GM10266 (cell line): ENCODE results near the gene MSH5.

Source experiments
- DNase-seq: peaks from one replicate; pipeline ENCODE4 v3.0.0; 2012; ENCODE audit errors: extremely low spot score
- TF ChIP-seq, protein P1 (sequence below): IDR thresholded peaks from 2 replicates; pipeline ENCODE4 v1.5.1; 2012; ENCODE audit warnings: mild to moderate bottlenecking, low read depth; ENCODE audit not compliant: control insufficient read depth, insufficient read depth; ENCODE audit errors: missing control alignments

Gene MSH5

DNA sequence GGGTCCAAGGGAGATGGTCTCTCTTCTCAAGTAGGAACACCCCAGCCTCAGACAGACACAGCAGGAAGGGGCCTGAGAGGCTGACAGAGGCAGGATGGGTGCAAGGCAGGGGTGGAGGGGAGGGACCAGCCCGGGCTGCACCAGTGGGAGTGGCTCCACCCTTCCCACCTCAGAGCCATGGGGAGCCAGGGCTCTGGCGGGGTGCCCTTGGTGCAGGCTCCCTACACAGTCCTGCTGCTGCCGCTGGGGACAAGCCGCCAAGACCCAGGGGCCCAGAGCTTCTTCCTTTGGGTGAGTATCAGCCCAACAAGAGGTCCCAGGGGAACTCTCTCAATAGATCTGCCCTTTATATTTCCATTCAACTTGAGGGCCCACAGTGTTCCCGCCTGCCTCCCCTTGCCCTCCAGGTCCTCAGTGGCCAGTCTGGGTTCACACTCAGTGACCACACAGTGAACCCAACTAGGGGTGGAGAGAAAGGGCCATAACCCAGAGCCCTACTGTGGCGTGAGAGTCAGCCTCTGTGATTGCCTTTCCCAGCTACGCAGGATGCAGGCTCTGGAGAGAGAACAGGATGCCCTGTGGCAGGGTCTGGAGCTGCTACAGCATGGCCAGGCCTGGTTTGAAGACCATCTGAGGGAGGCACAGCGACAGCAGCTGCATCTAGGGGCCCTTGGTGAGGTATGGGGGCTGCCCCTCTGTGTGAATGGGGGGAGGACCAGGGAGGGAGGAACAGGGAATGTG, 23.2 kb downstream of the MSH5 start:
- TF ChIP-seq, protein P1, sequence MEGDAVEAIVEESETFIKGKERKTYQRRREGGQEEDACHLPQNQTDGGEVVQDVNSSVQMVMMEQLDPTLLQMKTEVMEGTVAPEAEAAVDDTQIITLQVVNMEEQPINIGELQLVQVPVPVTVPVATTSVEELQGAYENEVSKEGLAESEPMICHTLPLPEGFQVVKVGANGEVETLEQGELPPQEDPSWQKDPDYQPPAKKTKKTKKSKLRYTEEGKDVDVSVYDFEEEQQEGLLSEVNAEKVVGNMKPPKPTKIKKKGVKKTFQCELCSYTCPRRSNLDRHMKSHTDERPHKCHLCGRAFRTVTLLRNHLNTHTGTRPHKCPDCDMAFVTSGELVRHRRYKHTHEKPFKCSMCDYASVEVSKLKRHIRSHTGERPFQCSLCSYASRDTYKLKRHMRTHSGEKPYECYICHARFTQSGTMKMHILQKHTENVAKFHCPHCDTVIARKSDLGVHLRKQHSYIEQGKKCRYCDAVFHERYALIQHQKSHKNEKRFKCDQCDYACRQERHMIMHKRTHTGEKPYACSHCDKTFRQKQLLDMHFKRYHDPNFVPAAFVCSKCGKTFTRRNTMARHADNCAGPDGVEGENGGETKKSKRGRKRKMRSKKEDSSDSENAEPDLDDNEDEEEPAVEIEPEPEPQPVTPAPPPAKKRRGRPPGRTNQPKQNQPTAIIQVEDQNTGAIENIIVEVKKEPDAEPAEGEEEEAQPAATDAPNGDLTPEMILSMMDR = no peak
- no peak for DNase-seq

DNA sequence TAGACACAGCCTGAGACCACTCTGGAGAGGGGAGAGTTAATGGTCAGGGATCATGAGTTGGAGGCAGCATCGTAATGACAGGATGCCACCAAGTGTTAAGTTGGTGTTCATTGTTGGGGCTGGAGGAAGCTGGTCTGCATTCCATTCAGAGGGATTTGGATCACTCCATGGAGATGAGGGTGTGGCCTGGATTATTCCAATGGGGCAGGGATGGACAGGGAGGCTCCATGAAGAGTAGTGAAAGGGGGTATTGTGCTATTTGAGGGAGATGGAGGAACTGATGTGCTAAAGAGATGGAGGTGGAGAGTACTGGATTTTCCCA, 23.8 kb downstream of the MSH5 start:
- no peak for DNase-seq
- TF ChIP-seq, protein P1 = no peak

DNA sequence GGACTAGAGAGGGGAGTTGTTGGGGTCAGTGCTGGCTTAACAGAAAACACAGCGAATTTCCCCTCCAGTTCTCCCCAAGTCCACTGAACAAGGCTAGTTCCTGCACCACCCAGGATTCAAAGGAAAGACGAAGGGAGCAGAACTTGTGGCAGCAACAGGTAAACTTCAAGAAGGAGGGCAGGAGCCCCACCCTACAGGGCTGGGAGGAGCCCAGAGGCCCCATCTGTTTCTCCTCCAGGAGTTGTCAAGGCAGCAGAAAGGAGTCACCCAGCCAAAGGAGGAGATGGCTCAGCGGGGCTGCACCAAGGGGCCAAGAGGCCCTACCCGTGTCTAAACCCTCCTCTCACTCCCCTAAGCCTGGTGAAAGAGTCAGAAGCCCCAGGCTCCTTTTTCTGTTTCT, 24.4 kb downstream of the MSH5 start:
- TF ChIP-seq, protein P1 = no peak
- no peak for DNase-seq

DNA sequence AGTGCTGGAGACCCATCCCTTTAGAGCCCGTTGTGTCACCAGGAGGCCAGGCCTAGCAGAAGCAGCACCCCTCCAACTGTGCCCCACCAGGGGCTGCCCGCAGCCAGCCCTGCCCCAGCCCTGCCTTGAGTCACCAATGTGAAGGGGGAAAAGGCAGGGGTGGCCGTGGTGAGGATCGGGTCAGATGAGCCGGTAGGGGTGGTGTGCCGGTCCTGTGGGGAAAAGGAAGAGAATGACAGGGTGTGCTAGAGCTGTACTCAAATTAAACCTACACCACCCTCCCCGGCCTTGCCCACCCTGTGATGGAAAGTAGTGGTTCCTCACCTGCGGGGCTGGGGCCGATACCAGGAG, 25.7 kb downstream of the MSH5 start:
- no peak for DNase-seq
- TF ChIP-seq, protein P1 = no peak

DNA sequence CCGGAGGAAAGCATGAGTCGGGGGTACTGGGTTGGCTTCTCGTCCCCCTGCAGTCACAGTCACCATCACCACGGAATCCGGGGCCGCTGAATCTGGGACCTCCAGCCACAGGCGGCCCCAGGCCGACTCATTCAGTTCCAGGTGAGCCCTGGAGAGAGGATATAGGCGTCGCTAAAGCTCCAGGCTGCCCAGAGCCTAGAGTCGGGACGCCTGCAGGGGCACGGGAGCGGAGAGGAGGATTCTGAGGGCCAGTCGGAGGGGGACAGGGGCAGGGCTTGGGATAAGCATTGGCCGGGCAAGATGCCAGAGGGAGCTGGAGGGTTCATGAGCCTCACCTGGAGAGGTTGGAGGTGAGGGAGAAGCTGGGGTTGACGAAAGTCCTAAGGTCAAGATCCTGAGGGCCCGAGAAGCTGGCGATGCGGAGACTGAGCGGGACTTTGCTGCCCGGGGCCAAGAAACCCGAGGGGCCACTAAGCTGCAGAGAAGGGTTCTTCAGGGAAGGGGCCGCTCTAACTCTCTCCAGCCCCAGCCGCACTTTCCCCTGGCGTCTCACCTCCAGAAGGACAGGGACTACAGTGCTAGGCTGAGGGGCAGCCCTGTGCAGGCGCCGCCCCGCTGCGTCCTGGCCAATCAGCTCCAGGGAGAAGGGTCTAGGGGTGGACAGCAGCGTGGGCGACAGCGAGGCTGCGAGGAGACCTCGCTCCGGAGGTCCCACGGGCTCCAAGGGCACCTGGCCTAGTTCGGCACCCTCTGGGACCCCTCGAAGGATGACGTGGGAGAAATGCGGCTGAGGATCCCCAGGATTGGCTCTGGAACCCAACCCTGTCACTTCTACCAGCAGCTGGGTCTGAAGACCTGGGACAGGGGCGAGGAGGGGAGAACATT, 26.3 kb downstream of the MSH5 start:
- no peak for DNase-seq
- TF ChIP-seq, protein P1 = no peak

DNA sequence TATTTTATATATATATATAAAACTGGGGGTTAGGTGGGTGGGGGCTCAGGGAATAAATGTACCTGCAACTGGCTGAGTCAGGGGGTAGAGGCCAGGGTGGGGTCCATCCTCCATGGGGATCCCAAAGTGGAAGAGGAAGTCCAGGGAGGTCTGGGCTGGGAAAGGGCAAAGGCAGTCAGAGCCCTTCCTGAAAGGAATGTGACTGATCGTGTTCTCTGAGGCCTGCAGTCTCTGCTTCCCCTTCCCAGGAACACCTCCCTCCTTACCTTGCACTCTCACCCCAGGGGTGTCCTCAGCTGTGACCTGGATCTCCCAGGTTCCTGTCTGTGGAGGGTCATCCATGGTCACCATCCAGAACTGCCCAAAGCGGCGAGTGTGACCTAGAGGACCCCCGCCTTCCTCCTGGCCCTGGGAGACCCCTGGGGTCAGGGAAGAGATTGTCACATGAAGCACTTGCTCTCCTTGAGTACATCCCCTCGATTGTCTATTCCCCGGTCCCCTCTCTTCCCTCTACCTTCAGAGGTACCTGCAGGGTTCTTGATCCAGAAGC, 27.4 kb downstream of the MSH5 start:
- DNase-seq = no peak
- TF ChIP-seq, protein P1 = no peak
